Astrocyte (in vitro differentiated cells and primary cell): ENCODE measurements around the gene ASB15.
"Not testable (repeated sequence)": the region's sequence is repeated elsewhere in the genome, so short reads cannot be mapped to it uniquely, and the experiment has no call there.

Source experiments
- CTCF ChIP-seq: IDR thresholded peaks from 2 replicates; pipeline ENCODE4 v1.5.1; 2011; ENCODE audit warnings: low read depth, mild to moderate bottlenecking, inconsistent platforms, low read length, moderate library complexity; ENCODE audit not compliant: insufficient read depth
- EZH2 ChIP-seq: IDR thresholded peaks from 2 replicates; pipeline ENCODE4 v1.6.1; 2012; ENCODE audit warnings: mild to moderate bottlenecking, low read length, inconsistent platforms; ENCODE audit not compliant: insufficient read depth

GRCh38 chr7:123552134-123552533, 49.5 kb upstream of the ASB15 start:
- not testable (repeated sequence) for TF ChIP-seq CTCF, EZH2
